Measurements from ENCODE around the gene BCAS3. TPM values are rescaled to one million over a fixed set of nuclear protein-coding genes. Genes with fewer than 3 reads are reported as not detected.

The BCAS3 gene
- total and polyA plus RNA-seq, 2 experiments from 2014 or later: 18.0 to 20.2 TPM

DNA sequence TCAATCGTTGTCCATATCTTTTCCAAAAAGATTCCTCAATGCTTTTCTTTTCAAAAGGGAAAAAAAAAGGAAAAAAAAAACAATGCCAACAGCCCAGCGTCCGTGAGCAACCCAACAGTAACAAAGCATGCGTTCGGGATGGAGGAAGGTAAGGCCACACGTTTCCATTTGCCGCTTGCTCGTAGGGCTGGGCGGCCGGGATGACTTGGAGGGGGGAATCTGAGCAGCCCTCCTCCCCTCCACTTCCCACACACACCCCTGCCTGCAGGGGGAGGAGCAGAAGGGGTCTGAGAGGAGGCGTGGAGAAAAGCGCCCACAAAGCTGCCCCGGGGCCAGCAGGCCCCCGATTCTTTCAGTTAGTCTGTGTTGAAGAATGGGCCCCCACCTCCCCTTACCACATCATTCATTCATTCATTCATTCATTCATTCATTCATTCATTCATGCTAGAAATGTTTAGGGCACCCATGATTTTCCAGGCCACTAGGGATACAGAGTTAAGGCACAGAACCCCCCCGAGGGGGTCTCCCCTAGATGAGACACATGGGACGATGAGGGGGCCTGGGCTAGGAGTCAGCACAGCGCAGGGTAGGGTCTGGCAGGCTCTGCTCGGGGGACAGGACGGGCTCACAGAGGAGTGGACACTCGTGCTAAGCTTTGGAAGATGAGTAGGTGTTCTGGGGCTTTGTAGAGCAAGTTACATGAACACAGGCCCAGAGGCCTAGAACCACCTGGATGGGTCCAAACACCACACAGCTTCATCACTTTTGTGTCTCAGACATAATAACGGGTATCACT is 711.1 kb downstream of the BCAS3 start:
- H2AFZ ChIP-seq: no peak overlapping the region
- in situ Hi-C loops (cut with MboI): loop anchor here (25.0 kb wide), 1 partner anchor 676 kb away; no protein-coding TSS in a partner anchor

DNA sequence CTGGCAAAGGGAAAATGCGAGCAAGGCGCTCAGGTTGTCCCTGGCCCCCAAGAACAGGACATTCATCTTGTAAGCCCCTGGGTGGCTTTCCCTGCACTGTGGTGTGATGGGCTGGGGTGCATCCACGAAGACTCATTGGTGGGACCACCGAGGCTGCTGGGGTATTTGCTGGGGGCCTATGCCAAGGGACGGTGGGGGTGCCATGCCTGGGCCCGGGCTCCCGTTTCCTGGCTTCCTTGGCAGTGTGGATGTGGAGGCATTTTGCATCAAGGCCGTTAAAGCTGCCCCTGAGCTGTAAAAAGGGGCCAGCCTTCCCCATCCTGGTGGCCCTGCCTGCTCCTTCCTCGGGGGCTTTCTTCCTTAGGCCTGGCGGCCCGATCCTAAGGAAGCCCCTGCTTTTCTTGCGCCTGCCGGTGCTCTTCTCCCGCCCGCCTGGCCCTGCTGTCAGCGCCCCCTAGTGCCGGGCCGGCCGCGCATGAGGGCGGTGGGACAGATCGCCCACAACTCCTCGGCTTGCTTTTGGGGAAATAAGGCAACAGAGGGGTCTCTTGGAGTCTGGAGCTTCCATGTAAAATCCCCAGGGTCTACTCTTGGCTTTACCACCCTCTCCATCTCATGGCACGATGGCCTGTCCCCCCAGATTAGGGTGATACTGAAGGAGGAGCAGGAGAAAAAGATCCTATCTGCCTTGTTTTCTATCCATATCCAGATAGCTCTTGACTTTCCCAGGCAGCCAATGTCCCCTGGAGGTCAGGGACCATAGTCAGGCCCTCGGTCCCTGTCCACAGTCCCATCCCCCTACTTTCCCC is 712.2 kb downstream of the BCAS3 start:
- no peaks in the 10 kb centered on the region for H3K79me2 ChIP-seq (ENCODE audit: insufficient read depth)
- H2AFZ ChIP-seq: no peak overlapping the region
- H3K9me2 ChIP-seq (ENCODE audit: insufficient read depth): no peaks in the 10 kb centered on the region
- peak; percentile 59 for DNase-seq
- in situ Hi-C loops (cut with MboI): loop anchor here (10.0 to 25.0 kb wide), 2 partner anchors 375 to 678 kb away; no protein-coding TSS in a partner anchor
- no peaks in the 10 kb centered on the region for H3K4me1 ChIP-seq (ENCODE audit: insufficient read depth)
- no peak overlapping the region for H3K4me2 ChIP-seq (ENCODE audit: unreplicated experiment)
- no peak overlapping the region for H3K27ac ChIP-seq
- no peak for TF ChIP-seq EZH2phosphoT487 (IDR thresholded peaks at IDR 0.05; ENCODE audit: insufficient read depth, low read depth)
- no peak for TF ChIP-seq EZH2 (IDR thresholded peaks at IDR 0.05; ENCODE audit: insufficient read depth, poor library complexity, severe bottlenecking)
- H3K9me3 ChIP-seq (ENCODE audit: low read depth): no peaks in the 10 kb centered on the region
- no peaks in the 10 kb centered on the region for H4K20me1 ChIP-seq (ENCODE audit: insufficient read depth)
- no peaks in the 10 kb centered on the region for H3F3A ChIP-seq (ENCODE audit: insufficient read depth)
- H3K4me3 ChIP-seq: no peak overlapping the region
- WGBS, 2 experiments (ENCODE audit: low coverage in 1 of 2, low lambda C conversion rate in 2 of 2, missing lambda C conversion rate in 2 of 2): 34 to 37% methylated on average over 25 of the region's 25 CpGs
- H3K27me3 ChIP-seq (replicated peaks; ENCODE audit: insufficient read depth): no peaks in the 10 kb centered on the region
- H3K36me3 ChIP-seq (ENCODE audit: low read depth): no peaks in the 10 kb centered on the region
- no peak overlapping the region for H3K9ac ChIP-seq

More for the DNA sequence above, 711.1 kb downstream of the BCAS3 start:
- DNase-seq: no peak
- H3K36me3 ChIP-seq (ENCODE audit: low read depth): no peaks in the 10 kb centered on the region
- no peaks in the 10 kb centered on the region for H3K27me3 ChIP-seq (replicated peaks; ENCODE audit: insufficient read depth)
- no peak for TF ChIP-seq EZH2phosphoT487 (IDR thresholded peaks at IDR 0.05; ENCODE audit: insufficient read depth, low read depth)
- no peak for TF ChIP-seq EZH2 (IDR thresholded peaks at IDR 0.05; ENCODE audit: insufficient read depth, poor library complexity, severe bottlenecking)
- no peak overlapping the region for H3K27ac ChIP-seq
- H3K4me3 ChIP-seq: no peak overlapping the region
- no peaks in the 10 kb centered on the region for H3K9me2 ChIP-seq (ENCODE audit: insufficient read depth)
- 91 to 92% methylated on average over 21 of the region's 21 CpGs for WGBS, 2 experiments (ENCODE audit: low coverage in 1 of 2, low lambda C conversion rate in 2 of 2, missing lambda C conversion rate in 2 of 2)
- H4K20me1 ChIP-seq (ENCODE audit: insufficient read depth): no peaks in the 10 kb centered on the region
- no peaks in the 10 kb centered on the region for H3K79me2 ChIP-seq (ENCODE audit: insufficient read depth)
- H3K9me3 ChIP-seq (ENCODE audit: low read depth): no peaks in the 10 kb centered on the region
- no peak overlapping the region for H3K9ac ChIP-seq
- H3F3A ChIP-seq (ENCODE audit: insufficient read depth): no peaks in the 10 kb centered on the region
- H3K4me1 ChIP-seq (ENCODE audit: insufficient read depth): no peaks in the 10 kb centered on the region
- H3K4me2 ChIP-seq (ENCODE audit: unreplicated experiment): no peak overlapping the region

DNA sequence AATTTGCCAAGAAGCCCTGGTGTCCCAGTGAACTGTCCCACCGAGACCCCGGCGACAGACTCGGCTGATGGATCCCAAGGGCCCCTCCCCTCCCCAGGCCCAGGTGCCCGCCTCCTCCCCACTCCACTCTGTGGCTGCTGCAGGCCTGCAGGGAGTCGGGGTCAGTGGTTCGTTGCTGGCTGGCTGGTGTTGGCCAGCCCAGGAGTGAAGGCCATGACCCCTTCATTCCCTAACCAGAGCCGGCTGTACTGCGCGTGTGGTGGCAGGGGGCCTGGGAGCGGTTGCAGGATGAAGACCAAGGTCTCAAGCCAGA is 712.8 kb downstream of the BCAS3 start:
- no peak overlapping the region for H3K27ac ChIP-seq
- no peak overlapping the region for H2AFZ ChIP-seq

DNA sequence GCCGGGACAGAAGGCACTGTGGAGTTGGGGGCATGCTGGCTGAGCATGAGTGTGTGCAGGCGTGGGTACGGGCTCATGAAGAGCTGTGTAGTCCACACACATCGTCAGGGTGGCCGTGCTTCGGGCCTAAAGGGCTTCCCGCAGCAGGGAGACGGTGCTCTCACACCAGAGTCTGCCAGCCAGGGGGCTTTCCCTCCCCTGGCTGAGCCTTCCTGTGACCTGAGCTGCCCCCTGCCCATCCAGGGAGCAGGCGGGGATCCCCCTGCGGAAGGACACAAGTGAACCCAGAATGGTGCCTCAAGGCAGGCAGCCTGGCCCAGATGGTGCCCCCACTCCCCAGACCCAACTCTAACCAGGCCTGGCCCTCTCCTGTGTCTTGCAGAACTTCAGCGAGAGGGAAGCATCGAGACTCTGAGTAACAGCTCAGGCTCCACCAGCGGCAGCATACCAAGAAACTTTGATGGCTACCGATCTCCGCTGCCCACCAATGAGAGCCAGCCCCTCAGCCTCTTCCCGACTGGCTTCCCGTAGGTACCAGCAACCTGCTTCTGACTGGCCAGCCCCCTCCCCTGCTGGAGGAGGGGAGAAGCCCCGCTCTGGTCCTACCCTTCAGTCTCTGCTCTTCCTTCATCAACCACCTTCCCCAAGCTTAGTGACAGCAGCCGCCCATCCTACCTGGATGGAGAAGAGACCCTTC is 714.1 kb downstream of the BCAS3 start:
- H3K79me2 ChIP-seq (ENCODE audit: insufficient read depth): no peaks in the 10 kb centered on the region
- in situ Hi-C loops (cut with MboI): loop anchor here (10.0 to 25.0 kb wide), 2 partner anchors 377 to 679 kb away; no protein-coding TSS in a partner anchor
- 97% methylated on average over 19 of the region's 19 CpGs for WGBS, 2 experiments (ENCODE audit: low coverage in 1 of 2, low lambda C conversion rate in 2 of 2, missing lambda C conversion rate in 2 of 2)

More for the DNA sequence above, 712.8 kb downstream of the BCAS3 start:
- WGBS, 2 experiments (ENCODE audit: low coverage in 1 of 2, low lambda C conversion rate in 2 of 2, missing lambda C conversion rate in 2 of 2): 86 to 89% methylated on average over 9 to 11 of the region's 11 CpGs
- Histone ChIP-seq H3K9ac (no peak overlapping the region), H3K27me3 (replicated peaks; ENCODE audit: insufficient read depth) (no peaks in the 10 kb centered on the region), H3K9me3 (ENCODE audit: low read depth) (no peaks in the 10 kb centered on the region), H3K79me2 (ENCODE audit: insufficient read depth) (no peaks in the 10 kb centered on the region), H3K4me2 (ENCODE audit: unreplicated experiment) (no peak overlapping the region), H3K36me3 (ENCODE audit: low read depth) (no peaks in the 10 kb centered on the region), H3K9me2 (ENCODE audit: insufficient read depth) (no peaks in the 10 kb centered on the region), H3K4me1 (ENCODE audit: insufficient read depth) (no peaks in the 10 kb centered on the region), H3F3A (ENCODE audit: insufficient read depth) (no peaks in the 10 kb centered on the region), H3K4me3 (no peak overlapping the region), H4K20me1 (ENCODE audit: insufficient read depth) (no peaks in the 10 kb centered on the region)
- DNase-seq: no peak
- in situ Hi-C loops (cut with MboI): loop anchor here (10.0 to 25.0 kb wide), 2 partner anchors 376 to 678 kb away; no protein-coding TSS in a partner anchor
- TF ChIP-seq EZH2 (IDR thresholded peaks at IDR 0.05; ENCODE audit: insufficient read depth, poor library complexity, severe bottlenecking): no peak
- TF ChIP-seq EZH2phosphoT487 (IDR thresholded peaks at IDR 0.05; ENCODE audit: insufficient read depth, low read depth): no peak

More for the DNA sequence above, 714.1 kb downstream of the BCAS3 start:
- no peak overlapping the region for H3K9ac ChIP-seq
- no peak overlapping the region for H3K4me2 ChIP-seq (ENCODE audit: unreplicated experiment)
- H3K27ac ChIP-seq: no peak overlapping the region
- no peaks in the 10 kb centered on the region for H3K9me2 ChIP-seq (ENCODE audit: insufficient read depth)
- no peak overlapping the region for H2AFZ ChIP-seq
- no peaks in the 10 kb centered on the region for H3K36me3 ChIP-seq (ENCODE audit: low read depth)
- no peaks in the 10 kb centered on the region for H4K20me1 ChIP-seq (ENCODE audit: insufficient read depth)
- DNase-seq: no peak
- H3F3A ChIP-seq (ENCODE audit: insufficient read depth): no peaks in the 10 kb centered on the region
- no peaks in the 10 kb centered on the region for H3K27me3 ChIP-seq (replicated peaks; ENCODE audit: insufficient read depth)
- no peak overlapping the region for H3K4me3 ChIP-seq
- TF ChIP-seq EZH2 (IDR thresholded peaks at IDR 0.05; ENCODE audit: insufficient read depth, poor library complexity, severe bottlenecking) (no peak), EZH2phosphoT487 (IDR thresholded peaks at IDR 0.05; ENCODE audit: insufficient read depth, low read depth) (no peak)
- no peaks in the 10 kb centered on the region for H3K4me1 ChIP-seq (ENCODE audit: insufficient read depth)
- no peaks in the 10 kb centered on the region for H3K9me3 ChIP-seq (ENCODE audit: low read depth)
